Amniotic epithelial cell (primary cell): Measurements from ENCODE around the gene NFKBIB.
"Not testable (repeated sequence)": the region's sequence is repeated elsewhere in the genome, so short reads cannot be mapped to it uniquely, and the experiment has no call there.

Experiments
- DNase-seq: peaks from one replicate; pipeline ENCODE4 v3.0.0-alpha.2; 2010; ENCODE audit warnings: low read depth

The NFKBIB gene

GRCh38 chr19:38928391-38929001, 28.7 kb downstream of the NFKBIB start:
- no peak for DNase-seq

GRCh38 chr19:38929929-38930775, 30.4 kb downstream of the NFKBIB start, which contains the start of gene SARS2:
TSS of gene SARS2 (minus strand) at chr19:38930763. CDS start at chr19:38930736, 27 bp downstream.
- DNase-seq: peak; percentile 89

GRCh38 chr19:38930776-38931520, 31.2 kb downstream of the NFKBIB start, which contains the start of gene MRPS12:
TSS of gene MRPS12 (plus strand) at chr19:38930944. CDS start at chr19:38931295, 351 bp downstream.
- DNase-seq: peak; percentile 99

GRCh38 chr19:38931521-38931793, 31.7 kb downstream of the NFKBIB start:
- DNase-seq: no peak

- peak; percentile 52 for DNase-seq
Measured at GRCh38 chr19:38932425-38933179, 32.8 kb downstream of the NFKBIB start.

GRCh38 chr19:38933544-38933943, 33.8 kb downstream of the NFKBIB start:
- DNase-seq: no peak

- no peak for DNase-seq
Measured at GRCh38 chr19:38939957-38940356, 40.2 kb downstream of the NFKBIB start.

- DNase-seq: not testable (repeated sequence)
Measured at GRCh38 chr19:38941466-38941865, 41.7 kb downstream of the NFKBIB start.

GRCh38 chr19:38941979-38942378, 42.2 kb downstream of the NFKBIB start:
- no peak for DNase-seq

- no peak for DNase-seq
Measured at GRCh38 chr19:38942471-38943181, 42.9 kb downstream of the NFKBIB start.

- DNase-seq: no peak
Measured at GRCh38 chr19:38944981-38945506, 45.3 kb downstream of the NFKBIB start.

- DNase-seq: no peak
Measured at GRCh38 chr19:38945562-38946228, 45.9 kb downstream of the NFKBIB start.

- no peak for DNase-seq
Measured at GRCh38 chr19:38946229-38947010, 46.7 kb downstream of the NFKBIB start.

GRCh38 chr19:38949580-38950367, 50.0 kb downstream of the NFKBIB start:
- DNase-seq: peak; percentile 81

- no peak for DNase-seq
Measured at GRCh38 chr19:38951187-38951586, 51.4 kb downstream of the NFKBIB start.

- DNase-seq: peak; percentile 48
Measured at GRCh38 chr19:38952395-38953165, 52.8 kb downstream of the NFKBIB start.

- no peak for DNase-seq
Measured at GRCh38 chr19:38953677-38954076, 53.9 kb downstream of the NFKBIB start.

- no peak for DNase-seq
Measured at GRCh38 chr19:38956264-38956663, 56.5 kb downstream of the NFKBIB start.
